HT-29 (cell line): ENCODE results near the gene FAP. TPM values are rescaled to one million over a fixed set of nuclear protein-coding genes. Genes with fewer than 3 reads are reported as not detected.

ENCODE experiments used
- DNase-seq: peaks from one replicate; pipeline ENCODE4 v3.0.0-alpha.2; 2015; ENCODE audit warnings: low spot score
- total RNA-seq: library from RNA; depleted of rRNA; stranded (reverse); fragments of >200 nt; shearing (Covaris generic); gene quantifications from 2 replicates; pipeline ENCODE4 v1.2.3, GENCODE V29; 2014; rRNA removed

Gene FAP
- total RNA-seq, 1 experiment from 2014 or later: not detected

DNA sequence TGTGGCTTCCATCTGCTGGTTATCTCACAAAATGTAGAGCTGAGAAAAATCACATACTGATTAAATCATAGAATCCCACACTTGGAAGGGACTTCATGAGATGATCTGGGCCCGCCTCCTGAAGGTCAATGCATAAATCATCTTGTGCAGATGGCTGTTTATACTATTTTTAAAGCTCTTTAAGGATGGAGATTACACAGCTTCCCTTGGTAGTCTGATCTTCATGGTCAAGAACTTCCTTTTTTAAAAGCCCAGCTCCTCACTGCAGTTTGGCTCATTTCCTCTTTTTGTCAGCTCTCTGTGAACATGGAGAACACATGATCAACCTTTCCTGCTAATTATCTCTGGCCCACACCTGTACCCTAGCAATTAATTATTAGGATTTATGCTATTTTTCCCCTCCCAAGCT lies 117.1 kb downstream of the FAP start:
- DNase-seq: no peak

DNA sequence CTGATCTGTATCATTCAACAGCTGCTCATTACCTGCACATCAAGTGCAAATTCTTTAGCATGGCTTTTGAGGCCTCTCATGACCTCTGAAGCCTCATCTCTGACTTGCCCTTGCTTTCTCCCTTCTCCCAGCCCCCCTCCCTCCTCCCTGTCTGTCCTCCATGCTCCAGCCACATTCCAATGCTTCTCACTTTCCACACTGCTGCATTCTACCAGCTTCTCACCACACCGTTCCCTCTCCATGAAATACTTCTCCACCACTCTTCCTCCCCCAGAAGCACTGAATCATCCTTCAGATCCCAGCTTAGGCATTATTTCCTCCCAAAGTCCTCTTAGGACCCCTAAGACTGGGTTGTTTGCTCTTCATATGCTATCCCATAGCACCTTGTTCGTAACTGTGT lies 118.1 kb downstream of the FAP start:
- DNase-seq: no peak

DNA sequence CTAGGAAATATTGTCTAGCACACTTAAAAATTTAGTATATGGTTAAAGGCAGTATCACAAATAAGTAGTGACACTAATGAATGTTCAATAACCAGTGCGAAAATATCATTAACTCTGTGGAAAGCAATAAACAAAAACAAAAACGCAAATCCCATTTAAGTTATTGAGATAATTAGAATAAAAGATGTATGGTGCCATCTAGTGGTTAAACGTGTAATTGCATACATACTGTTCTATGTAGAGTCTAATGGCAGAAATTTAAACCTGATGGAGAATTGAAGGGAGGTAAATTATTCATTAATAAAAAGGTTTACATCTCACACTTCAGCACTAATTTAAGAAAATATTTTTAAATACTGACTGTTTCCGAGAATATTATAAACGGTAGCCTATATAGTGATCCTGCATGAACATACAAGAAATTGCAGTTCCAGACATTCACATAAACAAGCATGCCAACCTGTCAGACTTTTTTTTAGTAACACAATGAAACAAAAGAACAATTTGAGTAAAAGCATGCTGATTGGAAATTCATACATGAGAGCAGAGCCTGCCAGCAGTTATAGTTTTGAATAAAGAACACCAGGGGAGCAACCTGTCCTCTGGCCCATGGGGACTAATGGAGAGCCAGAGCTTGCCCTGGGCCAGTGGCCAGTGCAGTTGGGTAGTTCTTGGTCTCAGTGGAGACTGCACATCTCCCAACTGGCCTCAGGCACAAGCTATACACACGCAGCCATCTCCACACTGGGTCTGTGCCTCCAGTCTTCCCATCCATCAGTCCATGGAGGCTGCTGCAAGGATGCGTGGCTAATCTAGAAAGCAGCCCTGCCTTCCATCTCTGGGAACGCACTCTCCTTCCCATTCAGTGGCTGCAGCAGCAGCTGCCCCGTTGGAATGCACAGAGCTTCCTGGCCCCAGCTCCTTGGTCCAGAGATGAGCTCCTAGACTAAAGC lies 119.2 kb downstream of the FAP start:
- peak; percentile 92 for DNase-seq

Other genes starting within 250 kb of the FAP start
- 12.7 and 19.0 TPM in 2 replicates for gene DPP4, start 169.2 kb downstream of the FAP start, total RNA-seq
- gene GCG, start 91.2 kb downstream of the FAP start, total RNA-seq: not detected in 2 replicates
- gene IFIH1, start 75.2 kb upstream of the FAP start, total RNA-seq: 8.7 and 13.0 TPM in 2 replicates
- gene GCA, start 100.7 kb upstream of the FAP start, total RNA-seq: 32.9 and 33.8 TPM in 2 replicates